GM12873 (cell line): ENCODE data around the gene MAN2A1.

ENCODE experiments used
- CTCF ChIP-seq: IDR thresholded peaks from 2 replicates; pipeline ENCODE4 v1.5.1; 2012; ENCODE audit warnings: low read depth, mild to moderate bottlenecking, moderate library complexity, low read length, control low read depth; ENCODE audit not compliant: insufficient read depth; ENCODE audit errors: missing control alignments

Gene MAN2A1

GRCh38 chr5:109900461-109900860, 210.7 kb downstream of the MAN2A1 start:
- TF ChIP-seq CTCF = no peak

GRCh38 chr5:109900911-109901627, 211.3 kb downstream of the MAN2A1 start:
- no peak for TF ChIP-seq CTCF

DNA sequence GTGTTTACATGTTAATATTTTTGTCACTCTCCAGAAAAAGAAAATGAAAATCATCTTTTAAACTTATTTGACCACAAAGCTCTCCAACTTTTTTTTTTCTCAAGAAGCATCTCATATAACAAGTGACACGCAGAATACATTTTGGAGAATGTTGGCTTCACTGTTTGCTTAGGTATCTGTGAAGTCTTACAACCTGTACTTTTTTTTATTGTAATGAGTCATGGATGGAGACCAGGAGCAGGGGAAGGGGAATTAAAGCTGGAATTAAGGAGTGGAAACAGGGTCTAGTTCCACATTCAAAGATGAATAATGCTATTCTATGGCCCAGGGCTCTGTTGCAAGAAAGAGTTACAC, 211.9 kb downstream of the MAN2A1 start:
- no peak for TF ChIP-seq CTCF

DNA sequence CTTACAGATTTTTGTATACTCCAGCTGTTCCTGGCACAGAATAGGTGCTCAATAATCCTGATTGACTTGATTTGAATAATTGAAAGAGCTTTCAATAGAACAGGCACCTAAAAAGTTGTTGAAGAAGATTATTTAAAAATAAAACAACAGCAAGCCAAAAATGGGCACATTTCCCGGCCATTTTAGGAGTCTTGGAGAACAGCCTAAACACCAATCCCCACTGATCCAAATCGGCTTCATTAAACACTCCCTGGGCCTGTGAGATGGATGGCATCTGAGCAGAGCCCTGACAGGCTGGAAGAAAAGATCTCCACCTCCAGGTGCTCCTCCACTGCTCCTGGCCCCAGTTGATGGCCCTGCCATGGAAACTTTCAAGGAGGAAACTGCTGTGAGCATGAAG, 213.3 kb downstream of the MAN2A1 start:
- no peak for TF ChIP-seq CTCF

DNA sequence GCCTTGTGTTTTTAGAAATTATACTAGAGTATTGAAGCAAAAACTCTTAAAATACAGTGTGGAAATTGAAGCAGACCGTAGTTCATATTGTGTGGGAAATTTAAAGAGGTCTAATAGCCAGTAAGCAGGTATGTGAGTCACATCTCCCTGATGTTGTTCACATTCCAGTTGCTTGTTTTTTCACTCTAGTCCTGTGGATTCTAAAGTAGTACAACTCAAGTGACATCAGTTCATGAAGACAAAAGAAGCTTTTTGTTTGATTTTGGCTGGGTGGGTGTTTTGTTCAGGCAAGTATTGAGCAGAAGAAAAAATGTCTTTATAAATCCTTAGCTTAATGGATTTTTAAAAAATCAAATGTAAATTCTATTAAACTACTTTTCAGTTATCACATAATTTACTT, 216.2 kb downstream of the MAN2A1 start:
- TF ChIP-seq CTCF = no peak

GRCh38 chr5:109907189-109907588, 217.5 kb downstream of the MAN2A1 start:
- no peak for TF ChIP-seq CTCF

DNA sequence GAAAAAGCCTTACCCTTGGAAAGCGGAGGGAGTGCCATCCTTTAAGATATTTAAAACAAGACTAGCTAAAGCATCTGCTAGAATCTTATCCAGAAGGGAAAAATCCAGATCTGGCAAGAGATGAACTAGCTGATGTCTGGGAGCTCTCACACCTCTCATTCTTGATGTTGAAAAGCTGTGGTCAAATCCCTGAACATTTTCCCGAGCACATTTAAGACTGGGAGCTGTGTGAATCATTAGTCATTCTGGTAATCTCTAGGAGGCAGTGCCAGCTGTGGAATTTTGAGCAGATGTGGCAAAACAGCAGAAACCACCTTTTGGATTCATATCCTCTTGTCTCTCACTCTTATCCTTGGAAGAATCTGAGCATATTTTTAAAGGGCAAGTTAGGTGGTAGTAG, 218.0 kb downstream of the MAN2A1 start:
- TF ChIP-seq CTCF = no peak
